ENCODE measurements around the gene ZDHHC7.

GRCh38 chr16:85034591-85035433, 23.5 kb upstream of the ZDHHC7 start:
- TF ChIP-seq CTCF (IDR thresholded peaks at IDR 0.05; ENCODE audit: low read depth, low read length, missing input control) (no peak), RAD21 (IDR thresholded peaks at IDR 0.05) (no peak), YY1 (IDR thresholded peaks at IDR 0.05) (no peak), JUND (IDR thresholded peaks at IDR 0.05) (no peak), TAF1 (conservative IDR thresholded peaks at IDR 0.05) (no peak), FOXA1 (IDR thresholded peaks at IDR 0.05) (no peak), RXRA (IDR thresholded peaks at IDR 0.05) (no peak), NR2F2 (IDR thresholded peaks at IDR 0.05) (no peak)
- TF ChIP-seq, protein P1, sequence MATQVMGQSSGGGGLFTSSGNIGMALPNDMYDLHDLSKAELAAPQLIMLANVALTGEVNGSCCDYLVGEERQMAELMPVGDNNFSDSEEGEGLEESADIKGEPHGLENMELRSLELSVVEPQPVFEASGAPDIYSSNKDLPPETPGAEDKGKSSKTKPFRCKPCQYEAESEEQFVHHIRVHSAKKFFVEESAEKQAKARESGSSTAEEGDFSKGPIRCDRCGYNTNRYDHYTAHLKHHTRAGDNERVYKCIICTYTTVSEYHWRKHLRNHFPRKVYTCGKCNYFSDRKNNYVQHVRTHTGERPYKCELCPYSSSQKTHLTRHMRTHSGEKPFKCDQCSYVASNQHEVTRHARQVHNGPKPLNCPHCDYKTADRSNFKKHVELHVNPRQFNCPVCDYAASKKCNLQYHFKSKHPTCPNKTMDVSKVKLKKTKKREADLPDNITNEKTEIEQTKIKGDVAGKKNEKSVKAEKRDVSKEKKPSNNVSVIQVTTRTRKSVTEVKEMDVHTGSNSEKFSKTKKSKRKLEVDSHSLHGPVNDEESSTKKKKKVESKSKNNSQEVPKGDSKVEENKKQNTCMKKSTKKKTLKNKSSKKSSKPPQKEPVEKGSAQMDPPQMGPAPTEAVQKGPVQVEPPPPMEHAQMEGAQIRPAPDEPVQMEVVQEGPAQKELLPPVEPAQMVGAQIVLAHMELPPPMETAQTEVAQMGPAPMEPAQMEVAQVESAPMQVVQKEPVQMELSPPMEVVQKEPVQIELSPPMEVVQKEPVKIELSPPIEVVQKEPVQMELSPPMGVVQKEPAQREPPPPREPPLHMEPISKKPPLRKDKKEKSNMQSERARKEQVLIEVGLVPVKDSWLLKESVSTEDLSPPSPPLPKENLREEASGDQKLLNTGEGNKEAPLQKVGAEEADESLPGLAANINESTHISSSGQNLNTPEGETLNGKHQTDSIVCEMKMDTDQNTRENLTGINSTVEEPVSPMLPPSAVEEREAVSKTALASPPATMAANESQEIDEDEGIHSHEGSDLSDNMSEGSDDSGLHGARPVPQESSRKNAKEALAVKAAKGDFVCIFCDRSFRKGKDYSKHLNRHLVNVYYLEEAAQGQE (IDR thresholded peaks at IDR 0.05), result no peak
- TF ChIP-seq, protein P2, sequence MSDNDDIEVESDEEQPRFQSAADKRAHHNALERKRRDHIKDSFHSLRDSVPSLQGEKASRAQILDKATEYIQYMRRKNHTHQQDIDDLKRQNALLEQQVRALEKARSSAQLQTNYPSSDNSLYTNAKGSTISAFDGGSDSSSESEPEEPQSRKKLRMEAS (IDR thresholded peaks at IDR 0.05), result no peak
- TF ChIP-seq, protein P3, sequence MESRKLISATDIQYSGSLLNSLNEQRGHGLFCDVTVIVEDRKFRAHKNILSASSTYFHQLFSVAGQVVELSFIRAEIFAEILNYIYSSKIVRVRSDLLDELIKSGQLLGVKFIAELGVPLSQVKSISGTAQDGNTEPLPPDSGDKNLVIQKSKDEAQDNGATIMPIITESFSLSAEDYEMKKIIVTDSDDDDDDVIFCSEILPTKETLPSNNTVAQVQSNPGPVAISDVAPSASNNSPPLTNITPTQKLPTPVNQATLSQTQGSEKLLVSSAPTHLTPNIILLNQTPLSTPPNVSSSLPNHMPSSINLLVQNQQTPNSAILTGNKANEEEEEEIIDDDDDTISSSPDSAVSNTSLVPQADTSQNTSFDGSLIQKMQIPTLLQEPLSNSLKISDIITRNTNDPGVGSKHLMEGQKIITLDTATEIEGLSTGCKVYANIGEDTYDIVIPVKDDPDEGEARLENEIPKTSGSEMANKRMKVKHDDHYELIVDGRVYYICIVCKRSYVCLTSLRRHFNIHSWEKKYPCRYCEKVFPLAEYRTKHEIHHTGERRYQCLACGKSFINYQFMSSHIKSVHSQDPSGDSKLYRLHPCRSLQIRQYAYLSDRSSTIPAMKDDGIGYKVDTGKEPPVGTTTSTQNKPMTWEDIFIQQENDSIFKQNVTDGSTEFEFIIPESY (IDR thresholded peaks at IDR 0.05), result no peak
- TF ChIP-seq, protein P4, sequence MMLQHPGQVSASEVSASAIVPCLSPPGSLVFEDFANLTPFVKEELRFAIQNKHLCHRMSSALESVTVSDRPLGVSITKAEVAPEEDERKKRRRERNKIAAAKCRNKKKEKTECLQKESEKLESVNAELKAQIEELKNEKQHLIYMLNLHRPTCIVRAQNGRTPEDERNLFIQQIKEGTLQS (IDR thresholded peaks at IDR 0.05), result no peak

Measured in liver (tissue), 3 donors.